H9 (cell line): ENCODE results near the gene PPP1R1B. TPM values are rescaled to one million over a fixed set of nuclear protein-coding genes. Genes with fewer than 3 reads are reported as not detected.

ENCODE experiments used
- DNase-seq: peaks from one replicate; pipeline ENCODE4 v3.0.0-alpha.2; 2017
- H2AFZ ChIP-seq: one replicate; pipeline ENCODE4 v1.6.1; 2013; ENCODE audit warnings: mild to moderate bottlenecking, low read length, control low read depth, moderate library complexity
- H2AK5ac ChIP-seq: 2 replicates; pipeline ENCODE4 v1.6.1; 2013; ENCODE audit warnings: low read length, control low read depth, mixed read lengths; ENCODE audit not compliant: insufficient read length
- H2BK120ac ChIP-seq: one replicate; pipeline ENCODE4 v1.6.1; 2013; ENCODE audit warnings: low read depth, mild to moderate bottlenecking, low read length, control low read depth, inconsistent platforms; ENCODE audit not compliant: poor library complexity, severe bottlenecking
- H2BK12ac ChIP-seq: 2 replicates; pipeline ENCODE4 v1.6.1; 2013; ENCODE audit warnings: low read length, control low read depth, mixed read lengths, low read depth; ENCODE audit not compliant: insufficient read length
- H2BK15ac ChIP-seq: 2 replicates; pipeline ENCODE4 v1.6.1; 2013; ENCODE audit warnings: low read depth, low read length, control low read depth
- H2BK20ac ChIP-seq: one replicate; pipeline ENCODE4 v1.6.1; 2013; ENCODE audit warnings: low read depth, mild to moderate bottlenecking, low read length, control low read depth, inconsistent platforms; ENCODE audit not compliant: poor library complexity, severe bottlenecking
- H2BK5ac ChIP-seq: 2 replicates; pipeline ENCODE4 v1.6.1; 2013; ENCODE audit warnings: low read length, control low read depth, mixed read lengths; ENCODE audit not compliant: insufficient read length
- H3K14ac ChIP-seq: 2 replicates; pipeline ENCODE4 v1.6.1; 2013; ENCODE audit warnings: low read length, control low read depth; ENCODE audit not compliant: insufficient read depth
- H3K18ac ChIP-seq: 2 replicates; pipeline ENCODE4 v1.6.1; 2013; ENCODE audit warnings: low read depth, mild to moderate bottlenecking, mixed read lengths, low read length, control low read depth; ENCODE audit not compliant: insufficient read length
- H3K23ac ChIP-seq: 2 replicates; pipeline ENCODE4 v1.6.1; 2013; ENCODE audit warnings: low read length, control low read depth, mixed read lengths, low read depth; ENCODE audit not compliant: insufficient read length
- H3K23me2 ChIP-seq: 2 replicates; pipeline ENCODE4 v1.6.1; 2013; ENCODE audit warnings: low read depth, mild to moderate bottlenecking, mixed read lengths, low read length, control low read depth; ENCODE audit not compliant: insufficient read length, poor library complexity, severe bottlenecking
- H3K27ac ChIP-seq: 2 replicates; pipeline ENCODE4 v1.5.1; 2013; ENCODE audit warnings: low read length, control low read depth, mixed read lengths, low read depth; ENCODE audit not compliant: insufficient read length
- H3K27me3 ChIP-seq: 2 replicates; pipeline ENCODE4 v1.6.1; 2013; ENCODE audit warnings: low read length, control low read depth, inconsistent platforms; ENCODE audit not compliant: insufficient read depth
- H3K4ac ChIP-seq: 2 replicates; pipeline ENCODE4 v1.6.1; 2013; ENCODE audit warnings: low read depth, mild to moderate bottlenecking, control low read depth, inconsistent platforms, low read length, moderate library complexity
- H3K4me1 ChIP-seq: 2 replicates; pipeline ENCODE4 v1.6.1; 2013; ENCODE audit warnings: low read length, control low read depth, inconsistent platforms; ENCODE audit not compliant: insufficient read depth
- H3K4me2 ChIP-seq: 2 replicates; pipeline ENCODE4 v1.6.1; 2013; ENCODE audit warnings: low read length, control low read depth, mixed read lengths; ENCODE audit not compliant: insufficient read length, insufficient read depth
- H3K56ac ChIP-seq: 2 replicates; pipeline ENCODE4 v1.6.1; 2013; ENCODE audit warnings: low read depth, mild to moderate bottlenecking, mixed read lengths, low read length, control low read depth; ENCODE audit not compliant: insufficient read length
- H3K79me1 ChIP-seq: 2 replicates; pipeline ENCODE4 v1.6.1; 2013; ENCODE audit warnings: low read depth, mild to moderate bottlenecking, moderate library complexity, low read length, control low read depth, inconsistent platforms; ENCODE audit not compliant: insufficient read depth, poor library complexity, severe bottlenecking
- H3K79me2 ChIP-seq: 2 replicates; pipeline ENCODE4 v1.6.1; 2013; ENCODE audit warnings: low read length, control low read depth, inconsistent platforms; ENCODE audit not compliant: insufficient read depth
- H3K9ac ChIP-seq: 2 replicates; pipeline ENCODE4 v1.6.1; 2013; ENCODE audit warnings: low read length, control low read depth, mixed read lengths; ENCODE audit not compliant: insufficient read length; ENCODE audit errors: extremely low read depth
- H3K9me3 ChIP-seq: one replicate; pipeline ENCODE4 v1.6.1; 2013; ENCODE audit warnings: low read depth, low read length, inconsistent platforms; ENCODE audit not compliant: control insufficient read depth
- H3T11ph ChIP-seq: one replicate; pipeline ENCODE4 v1.6.1; 2013; ENCODE audit warnings: mild to moderate bottlenecking, low read length, control low read depth, inconsistent platforms
- H4K20me1 ChIP-seq: one replicate; pipeline ENCODE4 v1.6.1; 2013; ENCODE audit not compliant: control insufficient read depth, insufficient read length, insufficient read depth
- H4K5ac ChIP-seq: 2 replicates; pipeline ENCODE4 v1.6.1; 2013; ENCODE audit warnings: low read depth, mild to moderate bottlenecking, mixed read lengths, low read length, control low read depth; ENCODE audit not compliant: insufficient read length
- H4K8ac ChIP-seq: replicated peaks from 2 replicates; pipeline ENCODE4 v1.6.1; 2013; ENCODE audit warnings: low read length, control low read depth, mixed read lengths, low read depth; ENCODE audit not compliant: insufficient read length
- H4K91ac ChIP-seq: 2 replicates; pipeline ENCODE4 v1.6.1; 2013; ENCODE audit warnings: low read depth, mild to moderate bottlenecking, moderate library complexity, mixed read lengths, low read length, control low read depth; ENCODE audit not compliant: insufficient read length
- H3K27ac Mint-ChIP-seq, 3 experiments: 2 replicates in 2 of 3; 3 replicates in 1 of 3; pipeline ENCODE4 v1.8.0; 2020 to 2021; ENCODE audit warnings: mixed read lengths in 3 of 3, mild to moderate bottlenecking in 1 of 3, moderate library complexity in 1 of 3
- H3K27me3 Mint-ChIP-seq: 2 replicates; pipeline ENCODE4 v1.8.0; 2021; ENCODE audit warnings: low read depth, mild to moderate bottlenecking, moderate library complexity, mixed read lengths
- H3K36me3 Mint-ChIP-seq, 3 experiments: 2 replicates in 2 of 3; 3 replicates in 1 of 3; pipeline ENCODE4 v1.8.0; 2020 to 2021; ENCODE audit warnings: low read depth in 3 of 3, mixed read lengths in 3 of 3; ENCODE audit not compliant: insufficient read depth in 1 of 3
- H3K4me1 Mint-ChIP-seq, 2 experiments: 2 replicates each; pipeline ENCODE4 v1.8.0; 2020; ENCODE audit warnings: mixed read lengths in 2 of 2
- H3K4me3 Mint-ChIP-seq, 2 experiments: 2 replicates in 1 of 2; 3 replicates in 1 of 2; pipeline ENCODE4 v1.8.0; 2020 to 2021; ENCODE audit warnings: mild to moderate bottlenecking in 2 of 2, mixed read lengths in 2 of 2, moderate library complexity in 1 of 2
- H3K9me3 Mint-ChIP-seq, 2 experiments: 2 replicates in 1 of 2; 3 replicates in 1 of 2; pipeline ENCODE4 v1.8.0; 2020; ENCODE audit warnings: mild to moderate bottlenecking in 2 of 2, mixed read lengths in 2 of 2, moderate library complexity in 1 of 2
- CTCF ChIP-seq: fragments of 200-600 bp; sonication (generic); conservative IDR thresholded peaks from 3 replicates; pipeline ENCODE4 v1.8.0; 2021; ENCODE audit warnings: antibody characterized with exemption, mild to moderate bottlenecking
- WGBS: extraction: QIAGEN DNeasy Blood & Tissue Kit; methylation state at CpG from one replicate; pipeline ENCODE4 v1.1.7; 2013; ENCODE audit warnings: missing lambda C conversion rate, low lambda C conversion rate, mixed read lengths; ENCODE audit not compliant: insufficient read length; ENCODE audit errors: extremely low coverage; 5-methylcytosine and 5-hydroxymethylcytosine counted together
- total RNA-seq: library from RNA; stranded (reverse); gene quantifications from 2 replicates; pipeline ENCODE4 v1.2.1, GENCODE V29; 2021

Gene PPP1R1B
- total RNA-seq, 1 experiment from 2014 or later, result 15.5 TPM

DNA sequence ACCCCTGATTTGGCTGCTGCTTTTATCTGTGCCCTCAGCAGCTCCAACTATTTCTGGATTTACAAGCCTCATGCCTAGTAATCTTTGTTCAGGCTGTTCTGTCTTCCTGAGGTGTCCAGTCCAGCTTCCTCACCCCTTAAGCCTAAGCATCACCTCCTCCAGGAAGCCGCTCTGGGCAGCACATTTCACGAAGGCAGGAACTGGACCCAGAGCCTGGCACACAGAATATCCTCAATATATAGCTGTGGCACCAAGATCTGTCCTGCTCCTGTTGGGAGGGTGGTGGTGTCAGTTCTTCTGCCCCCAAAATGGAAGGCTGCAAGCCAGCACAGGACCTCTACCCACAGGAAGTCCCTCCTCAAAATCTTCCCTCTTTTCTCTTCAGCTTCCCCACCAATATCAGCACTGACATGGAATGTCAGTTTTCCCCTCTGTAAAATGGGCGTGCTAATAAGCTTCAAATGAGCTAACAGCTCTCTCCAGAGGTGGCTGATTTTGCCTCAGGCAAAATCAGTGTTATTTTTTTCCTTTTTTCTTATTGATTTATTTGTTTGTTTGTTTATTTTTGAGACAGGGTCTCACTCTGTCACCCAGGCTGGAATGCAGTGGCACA is 12.1 kb upstream of the PPP1R1B start:
- Histone ChIP-seq H3K56ac (no peak overlapping the region), H2BK15ac (no peak overlapping the region), H4K20me1 (no peaks in the 10 kb centered on the region), H4K91ac (no peak overlapping the region), H3K9me3 (no peaks in the 10 kb centered on the region), H2AK5ac (no peak overlapping the region), H3K4ac (no peak overlapping the region), H3K23ac (no peak overlapping the region), H2AFZ (no peak overlapping the region), H3K27ac (no peak overlapping the region), H2BK20ac (no peak overlapping the region), H3K79me2 (no peaks in the 10 kb centered on the region), H2BK5ac (no peak overlapping the region), H3K79me1 (no peaks in the 10 kb centered on the region), H3K9ac (no peak overlapping the region), H2BK12ac (no peak overlapping the region), H4K5ac (no peak overlapping the region), H3K27me3 (peaks cover 21% of the 10 kb centered on the region; the same call in 1 of the 2 replicates), H3K23me2 (peaks cover 2% of the 10 kb centered on the region), H4K8ac (no peak overlapping the region), H3K18ac (no peak overlapping the region), H3K14ac (no peak overlapping the region), H3K4me1 (no peaks in the 10 kb centered on the region), H3T11ph (no peak overlapping the region), H2BK120ac (no peak overlapping the region), H3K4me2 (no peak overlapping the region)
- Mint-ChIP-seq H3K36me3 (no peaks in the 10 kb centered on the region), H3K27me3 (peaks cover 97% of the 10 kb centered on the region), H3K4me1 (peaks cover 5 to 15% of the 10 kb centered on the region in 2 experiments), H3K4me3 (no peak overlapping the region), H3K27ac (no peak overlapping the region), H3K9me3 (no peaks in the 10 kb centered on the region)
- TF ChIP-seq CTCF, result no peak
- no peak for DNase-seq
- no CpG with 5 or more reads among the region's 3 CpGs for WGBS
